Measurements from ENCODE around the gene MIPOL1. TPM values are rescaled to one million over a fixed set of nuclear protein-coding genes. Genes with fewer than 3 reads are reported as not detected.
"Not testable (repeated sequence)": the region's sequence is repeated elsewhere in the genome, so short reads cannot be mapped to it uniquely, and the experiment has no call there.

Gene MIPOL1
- total RNA-seq, 2 donors from 2014 or later: 0.23 TPM; not detected in 1

DNA sequence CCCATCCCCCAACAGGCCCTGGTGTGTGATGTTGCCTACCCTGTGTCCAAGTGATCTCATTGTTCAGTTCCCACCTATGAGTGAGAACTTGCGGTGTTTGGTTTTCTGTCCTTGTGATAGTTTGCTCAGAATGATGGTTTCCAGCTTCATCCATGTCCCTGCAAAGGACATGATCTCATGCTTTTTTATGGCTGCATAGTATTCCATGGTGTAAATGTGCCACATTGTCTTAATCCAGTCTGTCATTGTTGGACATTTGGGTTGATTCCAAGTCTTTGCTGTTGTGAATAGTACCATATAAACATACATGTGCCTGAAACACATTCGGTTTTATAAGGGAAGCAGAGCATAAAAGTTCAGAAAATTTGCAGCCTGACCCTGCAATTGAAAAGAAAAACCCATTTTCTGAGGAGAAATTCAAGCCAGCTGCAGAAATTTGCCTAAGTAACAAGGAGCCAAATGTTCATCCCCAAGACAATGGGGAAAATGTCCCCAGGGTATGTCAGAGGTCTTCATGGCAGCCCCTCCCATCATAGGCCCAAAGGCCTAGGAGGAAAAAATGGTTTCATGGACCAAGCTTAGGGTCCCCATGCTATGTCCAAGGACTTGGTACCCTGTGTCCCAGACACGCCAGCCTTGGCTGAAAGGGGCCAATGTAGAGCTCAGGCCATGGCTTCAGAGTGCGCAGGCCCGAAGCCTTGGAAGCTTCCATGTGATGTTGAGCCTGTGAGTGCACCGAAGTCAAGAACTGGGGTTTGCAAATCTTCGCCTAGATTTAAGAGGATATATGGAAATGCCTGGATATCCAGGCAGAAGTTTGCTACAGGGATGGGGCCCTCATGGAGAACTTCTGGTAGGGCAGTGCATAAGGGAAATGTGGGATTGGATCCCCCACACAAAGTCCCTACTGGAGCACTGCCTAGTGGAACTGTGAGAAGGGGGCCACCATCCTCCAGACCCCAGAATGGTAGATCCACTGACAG lies 8.2 kb downstream of the MIPOL1 start:
- DNase-seq (ENCODE audit: low spot score in 2 of 2); ATAC-seq; H3K27ac Mint-ChIP-seq: not testable (repeated sequence)
- H3K9me3 Mint-ChIP-seq: peaks cover 19 to 24% of the 10 kb centered on the region in 2 donors
- H3K36me3 Mint-ChIP-seq: peaks cover 0 to 12% of the 10 kb centered on the region in 2 donors

- not testable (repeated sequence) for ATAC-seq; H3K27ac Mint-ChIP-seq; DNase-seq (ENCODE audit: low spot score in 2 of 2)
- peaks cover 0 to 17% of the 10 kb centered on the region in 2 donors for H3K36me3 Mint-ChIP-seq
- H3K9me3 Mint-ChIP-seq: peaks cover 22 to 31% of the 10 kb centered on the region in 2 donors
Observed at GRCh38 chr14:37209617-37210016, 11.9 kb downstream of the MIPOL1 start.

GRCh38 chr14:37210448-37210847 lies 12.7 kb downstream of the MIPOL1 start:
- H3K36me3 Mint-ChIP-seq: peaks cover 0 to 16% of the 10 kb centered on the region in 2 donors
- H3K9me3 Mint-ChIP-seq: peaks cover 23 to 36% of the 10 kb centered on the region in 2 donors
- no peak for DNase-seq (ENCODE audit: low spot score in 2 of 2)
- no peak overlapping the region for H3K27ac Mint-ChIP-seq
- no peak for ATAC-seq

DNA sequence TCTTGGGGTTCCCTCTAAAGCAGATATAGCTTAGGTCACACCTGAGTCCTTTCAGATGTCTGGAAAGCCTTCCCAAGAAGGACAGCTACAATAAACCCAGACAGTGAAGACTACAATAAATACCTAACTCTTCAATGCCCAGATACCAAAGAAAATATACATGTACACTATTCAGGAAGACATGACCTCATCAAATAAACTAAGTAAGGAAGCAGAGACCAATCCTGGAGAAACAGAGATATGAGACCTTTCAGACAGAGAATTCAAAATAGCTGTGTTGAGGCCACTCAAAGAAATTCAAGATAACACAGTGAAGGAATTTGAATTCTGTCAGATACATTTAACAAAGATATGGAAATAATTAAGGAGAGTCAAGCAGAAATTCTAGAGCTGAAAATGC lies 15.3 kb downstream of the MIPOL1 start:
- ATAC-seq (no peak), DNase-seq (ENCODE audit: low spot score in 2 of 2) (no peak)
- Mint-ChIP-seq H3K27ac (no peak overlapping the region), H3K9me3 (peaks cover 13 to 32% of the 10 kb centered on the region in 2 donors), H3K36me3 (peaks cover 0 to 11% of the 10 kb centered on the region in 2 donors)

DNA sequence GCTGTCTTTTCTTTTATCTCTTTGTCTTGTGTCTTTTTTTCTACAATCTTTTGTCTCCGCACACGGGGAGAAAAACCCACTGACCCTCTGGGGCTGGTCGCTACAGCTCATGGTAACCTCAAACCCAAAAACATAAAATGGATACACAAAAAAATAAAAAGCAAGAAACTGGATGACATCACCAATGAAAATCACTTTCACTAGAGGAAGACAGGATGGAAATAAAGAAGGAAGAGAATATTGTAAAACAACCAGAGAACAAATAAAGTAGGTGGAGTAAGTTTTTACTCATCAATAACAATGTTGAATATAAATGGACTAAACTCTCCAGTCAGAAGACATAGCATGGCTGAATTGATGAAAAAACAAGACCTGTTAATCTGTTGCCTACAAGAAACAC lies 17.6 kb downstream of the MIPOL1 start:
- peaks cover 0 to 7% of the 10 kb centered on the region in 2 donors for H3K36me3 Mint-ChIP-seq
- peaks cover 7 to 31% of the 10 kb centered on the region in 2 donors for H3K9me3 Mint-ChIP-seq
- ATAC-seq: no peak
- H3K27ac Mint-ChIP-seq: no peak overlapping the region
- no peak for DNase-seq (ENCODE audit: low spot score in 2 of 2)

DNA sequence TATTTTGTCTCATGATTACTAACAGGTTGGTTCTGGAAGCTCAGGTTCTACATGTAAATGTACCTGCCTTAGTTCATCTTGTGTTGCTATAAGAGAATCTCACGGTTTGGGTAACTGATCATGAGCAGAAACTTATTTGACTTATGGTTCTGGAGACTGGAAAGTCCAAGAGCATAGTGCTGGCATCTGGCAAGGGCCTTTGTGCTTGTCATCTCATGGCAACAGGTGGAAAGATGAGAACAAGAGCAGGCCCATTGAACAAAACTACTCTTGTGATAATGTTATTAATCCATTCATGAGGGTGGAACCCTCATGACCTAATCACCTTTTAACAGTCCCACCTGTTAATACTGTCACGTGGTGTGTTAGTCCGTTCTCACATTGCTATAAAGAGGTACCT lies 23.3 kb downstream of the MIPOL1 start:
- ATAC-seq: no peak
- no peak for DNase-seq (ENCODE audit: low spot score in 2 of 2)
- Mint-ChIP-seq H3K36me3 (peaks cover 0 to 10% of the 10 kb centered on the region in 2 donors), H3K27ac (no peak overlapping the region), H3K9me3 (peaks cover 10 to 17% of the 10 kb centered on the region in 2 donors)

DNA sequence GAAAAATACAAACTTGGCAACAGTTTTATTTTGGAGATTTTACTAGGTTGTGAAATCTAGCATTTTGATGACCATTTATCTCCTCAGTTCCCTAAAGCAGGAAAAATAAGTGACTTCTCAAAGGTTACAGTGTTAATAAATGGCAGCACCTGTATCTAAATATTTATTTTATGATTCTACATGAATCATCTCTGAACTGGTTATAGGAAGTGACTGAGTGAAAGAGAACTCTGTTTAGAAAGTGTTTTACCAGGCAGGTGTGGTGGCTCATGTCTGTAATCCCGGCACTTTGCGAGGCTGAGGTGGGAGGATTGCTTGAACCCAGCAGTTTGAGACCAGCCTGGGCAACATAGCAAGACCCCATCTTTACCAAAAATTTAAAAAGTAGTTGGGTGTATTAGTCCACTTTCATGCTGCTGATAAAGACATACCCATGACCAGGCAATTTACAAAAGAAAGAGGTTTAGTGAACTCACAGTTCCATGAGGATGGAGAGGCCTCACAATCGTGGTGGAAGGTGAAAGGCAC lies 26.3 kb downstream of the MIPOL1 start:
- DNase-seq (ENCODE audit: low spot score in 2 of 2) (no peak), ATAC-seq (no peak)
- H3K36me3 Mint-ChIP-seq: peaks cover 0 to 12% of the 10 kb centered on the region in 2 donors
- no peak overlapping the region for H3K27ac Mint-ChIP-seq
- H3K9me3 Mint-ChIP-seq: peaks cover 11 to 12% of the 10 kb centered on the region in 2 donors

- Mint-ChIP-seq H3K9me3 (peaks cover 11 to 12% of the 10 kb centered on the region in 2 donors), H3K36me3 (peaks cover 0 to 12% of the 10 kb centered on the region in 2 donors)
- not testable (repeated sequence) for DNase-seq (ENCODE audit: low spot score in 2 of 2); H3K27ac Mint-ChIP-seq; ATAC-seq
Observed at GRCh38 chr14:37225668-37226067, 27.9 kb downstream of the MIPOL1 start.

DNA sequence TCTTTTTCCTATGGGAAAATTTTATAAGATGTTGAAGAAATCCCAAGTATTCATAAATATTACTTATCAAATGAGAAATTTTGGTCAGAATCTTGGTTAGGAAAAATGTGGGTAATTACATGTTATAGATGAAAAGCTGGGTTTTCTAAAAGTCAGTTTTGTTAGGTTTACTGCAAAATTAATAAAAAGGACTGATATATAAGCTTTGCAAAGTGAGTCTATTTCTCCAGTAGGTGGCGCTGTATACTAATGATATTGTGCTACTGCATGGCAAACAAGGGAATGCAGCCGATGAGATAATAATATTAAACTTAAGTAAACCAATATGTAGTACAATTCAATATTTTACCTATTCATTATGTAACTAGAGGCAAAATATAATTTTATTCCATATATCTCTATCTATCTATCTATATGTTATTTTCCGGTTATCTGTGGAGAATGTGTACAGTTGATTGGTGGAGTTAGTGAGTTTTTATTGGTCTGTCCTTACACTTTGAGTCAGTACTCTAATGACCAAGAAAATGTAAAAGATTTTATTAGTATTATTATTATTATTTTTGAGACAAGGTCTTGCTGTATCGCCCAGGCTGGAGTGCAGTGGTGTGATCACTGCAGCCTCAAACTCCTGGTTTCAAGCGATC lies 32.9 kb downstream of the MIPOL1 start:
- peaks cover 6% of the 10 kb centered on the region in 2 donors for H3K9me3 Mint-ChIP-seq
- ATAC-seq: peak in 1 of 2 donors; percentile 50
- H3K36me3 Mint-ChIP-seq: peaks cover 0 to 6% of the 10 kb centered on the region in 2 donors
- H3K27ac Mint-ChIP-seq: no peak overlapping the region
- DNase-seq (ENCODE audit: low spot score in 2 of 2): peak in 1 of 2 donors; percentile 17

- DNase-seq (ENCODE audit: low spot score in 2 of 2): peak in 1 of 2 donors; percentile 11
- Mint-ChIP-seq H3K9me3 (no peaks in the 10 kb centered on the region), H3K27ac (no peak overlapping the region), H3K36me3 (no peaks in the 10 kb centered on the region)
- no peak for ATAC-seq
Observed at GRCh38 chr14:37232907-37233481, 35.3 kb downstream of the MIPOL1 start.

GRCh38 chr14:37234222-37234621 lies 36.5 kb downstream of the MIPOL1 start:
- Mint-ChIP-seq H3K36me3 (no peaks in the 10 kb centered on the region), H3K27ac (no peak overlapping the region), H3K9me3 (no peaks in the 10 kb centered on the region)
- DNase-seq (ENCODE audit: low spot score in 2 of 2): no peak
- no peak for ATAC-seq

DNA sequence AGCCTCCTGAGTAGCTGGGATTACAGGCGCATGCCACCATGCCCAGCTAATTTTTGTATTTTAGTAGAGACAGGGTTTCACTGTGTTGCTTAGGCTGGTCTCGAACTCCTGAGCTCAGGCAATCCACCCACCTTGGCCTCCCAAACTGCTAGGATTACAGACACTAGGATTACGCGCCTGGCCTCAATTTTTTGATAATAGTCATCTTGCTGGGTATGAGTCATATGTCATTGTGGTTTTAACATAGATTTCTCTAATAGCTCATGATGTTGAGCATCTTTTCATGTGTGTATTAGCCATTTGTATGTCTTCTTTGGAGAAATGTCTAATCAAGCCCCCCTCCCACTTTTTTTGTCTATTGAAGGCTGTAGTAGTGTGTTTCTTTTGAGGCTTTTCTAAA lies 38.3 kb downstream of the MIPOL1 start:
- not testable (repeated sequence) for H3K36me3 Mint-ChIP-seq, H3K27ac Mint-ChIP-seq, ATAC-seq

GRCh38 chr14:37237094-37237493 lies 39.4 kb downstream of the MIPOL1 start:
- Mint-ChIP-seq H3K9me3 (no peaks in the 10 kb centered on the region), H3K36me3 (no peaks in the 10 kb centered on the region), H3K27ac (no peak overlapping the region)
- DNase-seq (ENCODE audit: low spot score in 2 of 2) (no peak), ATAC-seq (no peak)

More for the DNA sequence above, 38.3 kb downstream of the MIPOL1 start:
- H3K9me3 Mint-ChIP-seq; DNase-seq (ENCODE audit: low spot score in 2 of 2): not testable (repeated sequence)

DNA sequence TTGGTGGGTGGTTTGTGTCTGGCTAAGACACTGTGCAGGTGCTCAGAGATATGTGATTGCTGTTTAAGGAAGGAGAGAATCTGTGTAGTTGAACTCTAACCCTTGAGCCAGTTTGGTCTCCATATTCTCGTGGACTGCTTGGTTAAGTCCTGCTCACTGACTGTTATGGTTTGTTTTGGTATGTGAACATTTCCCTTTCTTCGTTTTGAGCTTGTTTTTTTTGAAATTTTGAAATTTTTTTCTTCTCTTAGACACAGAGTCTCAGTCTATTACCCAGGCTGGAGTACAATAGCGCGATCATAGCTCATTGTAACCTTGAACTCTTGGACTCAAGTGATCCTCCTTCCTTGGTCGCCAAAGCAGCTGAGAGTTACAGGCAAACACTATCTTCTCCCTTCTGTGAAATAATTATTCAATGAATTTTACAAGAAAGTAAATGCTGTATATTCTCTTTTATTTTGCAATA lies 40.0 kb downstream of the MIPOL1 start:
- Mint-ChIP-seq H3K36me3 (no peaks in the 10 kb centered on the region), H3K9me3 (no peaks in the 10 kb centered on the region), H3K27ac (no peak overlapping the region)
- ATAC-seq (no peak), DNase-seq (ENCODE audit: low spot score in 2 of 2) (no peak)

DNA sequence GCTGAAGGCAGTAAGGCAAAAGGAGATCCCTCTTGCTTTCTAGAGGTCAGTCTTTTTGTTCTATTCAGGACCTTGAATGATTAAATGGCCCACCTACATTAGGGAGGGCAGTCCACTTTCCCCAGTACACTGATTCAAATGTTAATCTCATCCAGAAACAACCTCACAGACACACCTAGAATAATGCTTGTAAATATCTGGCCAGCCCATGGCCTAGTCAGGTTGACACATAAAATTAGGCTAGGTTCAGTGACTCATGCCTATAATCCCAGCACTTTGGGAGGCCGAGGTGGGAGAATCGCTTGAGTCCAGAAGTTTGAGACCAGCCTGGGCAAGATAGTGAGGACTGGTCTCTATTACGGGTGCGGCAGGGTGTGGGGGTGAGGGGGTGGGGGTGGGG lies 43.5 kb downstream of the MIPOL1 start:
- DNase-seq (ENCODE audit: low spot score in 2 of 2): no peak
- H3K9me3 Mint-ChIP-seq: no peaks in the 10 kb centered on the region
- no peak for ATAC-seq
- no peak overlapping the region for H3K27ac Mint-ChIP-seq
- H3K36me3 Mint-ChIP-seq: no peaks in the 10 kb centered on the region

DNA sequence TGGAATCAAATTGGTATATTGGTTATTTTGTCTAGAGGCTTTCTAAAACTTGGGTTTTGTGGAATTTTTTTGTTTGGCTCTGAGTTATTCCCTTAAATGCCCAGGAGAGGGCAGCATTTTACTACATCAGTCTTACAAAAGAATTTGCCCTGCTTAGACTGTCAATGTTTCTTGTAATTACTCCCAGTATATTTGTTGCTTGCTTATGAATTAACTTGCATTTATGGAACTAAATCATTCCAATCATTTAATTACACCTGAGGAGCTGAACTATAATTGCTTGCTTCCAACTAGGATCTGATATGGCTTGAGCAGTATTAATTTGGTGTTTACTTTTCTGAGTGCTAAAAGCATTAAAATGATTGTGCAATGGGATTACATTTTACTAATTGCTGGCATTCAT lies 48.7 kb downstream of the MIPOL1 start:
- H3K27ac Mint-ChIP-seq: no peak overlapping the region
- ATAC-seq: no peak

More for the DNA sequence above, 48.7 kb downstream of the MIPOL1 start:
- H3K36me3 Mint-ChIP-seq: no peaks in the 10 kb centered on the region
- no peak for DNase-seq (ENCODE audit: low spot score in 2 of 2)
- no peaks in the 10 kb centered on the region for H3K9me3 Mint-ChIP-seq
